HFF-Myc (cell line): ENCODE measurements around the gene ELOVL2.
"Not testable (repeated sequence)": the region's sequence is repeated elsewhere in the genome, so short reads cannot be mapped to it uniquely, and the experiment has no call there.

Source experiments
- DNase-seq: peaks from one replicate; pipeline ENCODE4 v3.0.0-alpha.2; 2011; ENCODE audit warnings: low read depth; ENCODE audit errors: extremely low read depth
- H3K4me3 ChIP-seq: replicated peaks from 2 replicates; pipeline ENCODE4 v1.5.1; 2011; ENCODE audit warnings: low read depth, mild to moderate bottlenecking, control low read depth, low read length
- TF ChIP-seq, protein P1 (sequence below): IDR thresholded peaks from 2 replicates; pipeline ENCODE4 v1.5.1; 2012; ENCODE audit warnings: mild to moderate bottlenecking, low read depth, low read length, control low read depth; ENCODE audit errors: missing control alignments

The ELOVL2 gene

DNA sequence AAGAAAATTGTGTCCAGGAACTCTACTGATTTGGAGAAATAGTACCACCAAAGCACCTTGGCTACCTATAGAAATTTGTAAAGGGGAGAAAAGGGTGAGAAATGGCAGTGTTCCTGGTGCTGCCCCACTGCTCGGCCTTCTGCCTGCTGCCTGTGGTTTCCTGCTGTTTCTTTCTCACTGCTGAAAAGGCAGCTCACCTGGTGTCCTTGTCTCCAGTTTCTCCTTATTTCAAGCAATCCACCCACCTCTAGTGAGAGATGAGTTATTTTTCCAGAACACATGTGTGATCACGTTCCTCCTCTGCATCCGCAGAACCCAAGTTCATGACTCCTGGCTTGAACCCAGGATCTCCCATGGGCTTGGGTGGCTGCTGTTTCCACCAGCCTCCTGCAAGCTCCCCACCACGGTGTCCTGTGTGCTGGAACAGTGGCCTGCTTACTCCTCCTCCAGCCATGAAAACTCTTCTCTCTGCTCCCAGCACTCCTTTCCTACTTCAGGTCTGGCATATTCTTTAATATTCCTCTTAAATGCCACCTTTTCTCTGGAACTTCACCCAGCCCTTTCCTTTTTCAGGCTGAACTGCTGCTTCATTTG, 48.9 kb downstream of the ELOVL2 start:
- no peak overlapping the region for H3K4me3 ChIP-seq
- no peak for DNase-seq
- TF ChIP-seq, protein P1, sequence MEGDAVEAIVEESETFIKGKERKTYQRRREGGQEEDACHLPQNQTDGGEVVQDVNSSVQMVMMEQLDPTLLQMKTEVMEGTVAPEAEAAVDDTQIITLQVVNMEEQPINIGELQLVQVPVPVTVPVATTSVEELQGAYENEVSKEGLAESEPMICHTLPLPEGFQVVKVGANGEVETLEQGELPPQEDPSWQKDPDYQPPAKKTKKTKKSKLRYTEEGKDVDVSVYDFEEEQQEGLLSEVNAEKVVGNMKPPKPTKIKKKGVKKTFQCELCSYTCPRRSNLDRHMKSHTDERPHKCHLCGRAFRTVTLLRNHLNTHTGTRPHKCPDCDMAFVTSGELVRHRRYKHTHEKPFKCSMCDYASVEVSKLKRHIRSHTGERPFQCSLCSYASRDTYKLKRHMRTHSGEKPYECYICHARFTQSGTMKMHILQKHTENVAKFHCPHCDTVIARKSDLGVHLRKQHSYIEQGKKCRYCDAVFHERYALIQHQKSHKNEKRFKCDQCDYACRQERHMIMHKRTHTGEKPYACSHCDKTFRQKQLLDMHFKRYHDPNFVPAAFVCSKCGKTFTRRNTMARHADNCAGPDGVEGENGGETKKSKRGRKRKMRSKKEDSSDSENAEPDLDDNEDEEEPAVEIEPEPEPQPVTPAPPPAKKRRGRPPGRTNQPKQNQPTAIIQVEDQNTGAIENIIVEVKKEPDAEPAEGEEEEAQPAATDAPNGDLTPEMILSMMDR: no peak

DNA sequence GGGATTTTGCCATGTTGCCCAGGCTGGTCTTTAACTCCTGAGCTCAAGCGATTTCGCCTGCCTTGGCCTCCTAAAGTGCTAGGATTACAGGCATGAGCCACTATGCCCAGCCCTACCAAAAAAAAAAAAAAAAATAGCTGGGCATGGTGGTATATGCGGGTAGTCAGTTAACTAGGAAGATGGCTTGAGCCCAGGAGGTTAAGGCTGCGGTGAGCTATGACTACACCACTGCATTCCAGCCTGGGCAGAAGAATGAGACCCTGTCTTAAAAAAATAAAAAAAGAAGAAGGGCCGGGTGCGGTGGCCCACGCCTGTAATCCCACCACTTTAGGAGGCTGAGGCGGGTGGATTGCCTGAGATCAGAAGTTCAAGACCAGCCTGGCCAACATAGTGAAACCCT, 50.2 kb downstream of the ELOVL2 start:
- TF ChIP-seq, protein P1: no peak
- DNase-seq: no peak
- H3K4me3 ChIP-seq: no peak overlapping the region

- no peak for DNase-seq
- TF ChIP-seq, protein P1: no peak
- H3K4me3 ChIP-seq: no peak overlapping the region
These were observed 53.0 kb downstream of the ELOVL2 start for GRCh38 chr6:10991115-10991514.

- TF ChIP-seq, protein P1: no peak
- H3K4me3 ChIP-seq: no peak overlapping the region
- DNase-seq: no peak
These were observed 54.5 kb downstream of the ELOVL2 start for GRCh38 chr6:10989587-10989986.

DNA sequence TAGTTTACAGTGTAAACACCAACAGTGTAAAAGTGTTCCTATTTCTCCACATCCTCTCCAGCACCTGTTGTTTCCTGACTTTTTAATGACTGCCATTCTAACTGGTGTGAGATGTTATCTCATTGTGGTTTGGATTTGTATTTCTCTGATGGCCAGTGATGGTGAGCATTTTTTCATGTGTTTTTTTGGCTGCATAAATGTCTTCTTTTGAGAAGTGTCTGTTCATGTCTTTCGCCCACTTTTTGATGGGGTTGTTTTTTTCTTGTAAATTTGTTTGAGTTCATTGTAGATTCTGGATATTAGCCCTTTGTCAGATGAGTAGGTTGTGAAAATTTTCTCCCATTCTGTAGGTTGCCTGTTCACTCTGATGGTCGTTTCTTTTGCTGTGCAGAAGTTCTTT, 59.1 kb downstream of the ELOVL2 start:
- not testable (repeated sequence) for DNase-seq, H3K4me3 ChIP-seq

DNA sequence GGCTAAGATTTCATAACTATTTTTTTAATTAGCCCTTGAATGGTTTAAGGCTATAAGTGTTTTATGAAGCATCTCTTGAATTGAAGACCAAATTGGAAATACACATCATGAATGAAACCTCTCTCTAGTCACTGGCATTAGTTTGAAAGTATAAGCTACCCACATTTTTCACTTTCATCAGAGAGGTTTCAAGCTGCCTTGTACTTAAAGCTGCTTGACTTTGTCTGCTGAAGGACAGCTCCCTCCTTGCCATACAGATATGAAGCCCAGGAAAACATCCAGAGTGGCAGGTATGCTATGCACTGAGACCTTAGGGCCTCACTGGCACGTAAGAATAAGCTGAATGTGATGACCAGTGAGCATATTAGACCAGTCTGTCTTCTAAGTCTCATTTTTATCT, 62.7 kb downstream of the ELOVL2 start:
- no peak overlapping the region for H3K4me3 ChIP-seq
- DNase-seq: no peak
- TF ChIP-seq, protein P1: no peak

- TF ChIP-seq, protein P1: no peak
- no peak for DNase-seq
- no peak overlapping the region for H3K4me3 ChIP-seq
These were observed 64.5 kb downstream of the ELOVL2 start for GRCh38 chr6:10979603-10980002.
